GM18907 (cell line): ENCODE measurements around the gene PVALB.

Experiments
- ATAC-seq: cut with Tn5 transposase; IDR thresholded peaks from one replicate; pipeline ENCODE4 v1.9.1; 2021; ENCODE audit warnings: mild to moderate bottlenecking, moderate library complexity; ENCODE audit not compliant: unreplicated experiment

The PVALB gene

GRCh38 chr22:36775586-36775963 is 41.3 kb downstream of the PVALB start:
- peak; percentile 10 for ATAC-seq

GRCh38 chr22:36773935-36774334 is 42.9 kb downstream of the PVALB start:
- no peak for ATAC-seq

DNA sequence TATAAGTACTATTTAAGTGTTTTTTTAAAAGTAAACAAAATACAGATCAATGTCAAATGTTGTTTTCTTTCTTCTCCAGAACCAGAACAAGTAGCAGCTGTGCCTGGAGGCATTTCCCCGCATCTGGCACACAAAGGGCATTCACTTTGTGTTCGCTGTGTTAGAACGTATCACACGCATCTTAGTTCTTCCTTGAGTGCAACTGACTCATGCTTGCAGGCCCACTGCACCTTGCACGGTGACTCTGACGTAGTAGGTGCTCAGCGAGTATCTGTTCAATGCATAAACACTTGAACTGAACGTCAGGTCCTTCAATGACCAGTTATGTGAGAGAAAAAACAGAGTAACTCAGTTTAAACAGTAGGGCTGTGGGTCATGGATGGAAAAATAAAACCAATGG is 44.4 kb downstream of the PVALB start:
- ATAC-seq: no peak

GRCh38 chr22:36771356-36772063 is 45.3 kb downstream of the PVALB start:
- ATAC-seq: no peak

- no peak for ATAC-seq
Measured at GRCh38 chr22:36770513-36771231, 46.2 kb downstream of the PVALB start.

GRCh38 chr22:36769541-36770512 is 47.0 kb downstream of the PVALB start:
- no peak for ATAC-seq

DNA sequence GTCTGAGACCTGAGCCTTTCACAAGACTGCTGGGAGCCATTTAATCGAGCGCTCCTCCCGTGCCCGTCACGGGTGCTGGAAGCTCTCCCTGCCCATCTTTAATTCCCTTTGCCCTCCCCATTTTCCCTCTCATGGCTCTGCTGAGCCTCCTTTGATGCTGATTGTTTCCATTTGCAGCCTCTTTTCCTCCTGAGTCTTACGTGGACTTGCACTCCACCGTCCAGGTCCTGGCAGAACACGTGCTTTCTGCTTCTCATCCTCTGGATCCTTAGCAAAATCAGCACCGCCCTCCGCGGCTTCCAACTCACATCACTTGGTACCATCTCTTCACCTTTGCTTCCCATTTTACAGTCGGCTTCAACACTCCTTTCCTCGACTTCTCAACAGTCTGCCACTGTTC is 48.2 kb downstream of the PVALB start:
- no peak for ATAC-seq

GRCh38 chr22:36768141-36768540 is 48.7 kb downstream of the PVALB start:
- no peak for ATAC-seq

- no peak for ATAC-seq
Measured at GRCh38 chr22:36767035-36767775, 49.6 kb downstream of the PVALB start.

DNA sequence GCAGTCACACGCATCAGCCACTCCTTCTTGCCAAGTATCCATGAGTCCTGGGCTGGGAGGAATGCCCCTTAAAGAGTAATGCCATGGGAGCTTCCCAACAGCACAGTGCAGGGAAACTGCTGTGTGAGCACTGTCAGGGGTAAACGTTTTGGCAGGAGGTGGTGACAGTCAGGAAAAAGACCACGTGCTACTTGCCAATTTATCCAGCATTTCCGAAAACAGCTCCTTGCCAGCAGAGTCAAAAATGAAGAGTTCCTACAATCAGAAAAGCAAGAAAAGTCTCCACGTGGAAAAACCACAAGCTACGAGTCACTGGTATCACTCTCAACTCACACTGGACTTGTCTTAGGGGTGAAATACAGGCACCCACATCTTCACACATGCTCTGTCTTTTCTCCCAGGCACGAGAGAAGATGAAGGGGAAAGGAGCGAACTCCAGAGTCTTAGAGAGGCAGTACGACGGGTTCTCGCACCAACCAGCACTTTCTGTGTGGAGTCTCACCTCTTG is 50.8 kb downstream of the PVALB start:
- ATAC-seq: no peak

- ATAC-seq: no peak
Measured at GRCh38 chr22:36765131-36765942, 51.5 kb downstream of the PVALB start.

- no peak for ATAC-seq
Measured at GRCh38 chr22:36764641-36765040, 52.2 kb downstream of the PVALB start.

DNA sequence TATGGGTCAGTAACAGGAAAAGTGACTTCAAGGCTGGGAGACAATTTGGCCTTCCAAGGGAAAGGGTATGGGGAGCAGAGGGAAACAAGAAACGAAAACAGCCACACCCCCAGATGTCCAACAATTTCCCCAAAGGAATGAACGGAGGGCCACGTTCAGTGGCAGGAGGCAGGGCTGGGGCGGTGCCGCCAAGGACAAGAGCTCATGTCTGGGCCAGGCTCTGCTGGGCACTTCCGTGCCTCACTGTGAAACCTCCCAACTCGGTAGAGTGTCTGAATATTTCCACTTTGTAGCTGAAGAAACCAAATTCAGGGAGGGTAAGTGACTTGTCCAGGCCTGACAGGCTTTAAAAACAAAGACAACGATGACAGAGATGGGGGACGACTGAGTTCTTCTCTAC is 52.8 kb downstream of the PVALB start:
- ATAC-seq: no peak

DNA sequence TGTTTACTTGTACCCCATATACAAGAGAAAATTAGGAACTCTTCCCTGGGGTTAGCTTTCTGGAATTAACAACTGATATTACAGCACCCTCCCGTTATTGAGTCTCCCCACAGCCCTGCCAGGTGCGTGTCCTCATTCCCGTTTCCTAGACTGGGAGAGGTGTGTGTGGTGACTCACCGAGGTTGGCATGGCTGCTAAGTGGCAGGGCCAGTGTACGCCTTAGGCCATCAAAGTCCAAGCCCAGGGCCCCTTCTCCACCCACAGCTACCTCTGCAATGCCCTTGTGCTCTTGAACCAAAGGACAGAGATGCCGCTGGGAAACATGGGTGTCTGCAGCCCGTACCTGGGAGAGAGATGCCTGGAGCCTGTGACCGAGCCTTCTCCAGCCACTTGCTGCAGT is 53.3 kb downstream of the PVALB start:
- ATAC-seq: no peak

- no peak for ATAC-seq
Measured at GRCh38 chr22:36762687-36763260, 54.1 kb downstream of the PVALB start.

GRCh38 chr22:36761553-36762240 is 55.1 kb downstream of the PVALB start:
- ATAC-seq: no peak

DNA sequence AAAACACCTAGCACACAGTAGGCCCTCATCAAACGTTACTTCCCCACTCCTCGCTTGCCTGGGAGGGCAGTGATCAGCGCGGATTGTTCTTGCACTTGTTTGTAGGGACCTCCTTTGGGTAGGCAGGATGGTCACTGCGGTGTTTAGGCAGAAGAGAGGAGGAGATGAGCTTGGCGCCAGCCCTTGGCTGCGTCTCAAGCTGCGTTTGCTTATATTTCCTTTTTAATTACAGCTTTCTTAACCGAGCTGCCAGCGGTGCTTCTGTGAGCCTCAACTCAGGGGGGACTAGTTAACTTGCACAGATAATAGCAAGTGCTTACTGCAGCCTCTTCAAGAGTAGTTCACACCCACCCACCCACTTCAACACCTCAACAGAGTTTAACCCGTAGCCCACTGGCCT is 56.0 kb downstream of the PVALB start:
- ATAC-seq: no peak

GRCh38 chr22:36759481-36760159 is 57.2 kb downstream of the PVALB start:
- ATAC-seq: no peak
